Loucy (cell line): ENCODE results near the gene CRADD.

Experiments
- CTCF ChIP-seq: fragments of 200-600 bp; sonication (generic); conservative IDR thresholded peaks from 2 replicates; pipeline ENCODE4 v1.5.1; 2014; ENCODE audit warnings: mild to moderate bottlenecking, antibody characterized with exemption, low read length
- EZH2phosphoT487 ChIP-seq: fragments of 200-600 bp; IDR thresholded peaks from 2 replicates; pipeline ENCODE4 v1.6.1; 2018; ENCODE audit warnings: antibody characterized with exemption, mild to moderate bottlenecking, moderate library complexity, borderline replicate concordance

- TF ChIP-seq CTCF (no peak), EZH2phosphoT487 (no peak)
These were observed 5.7 kb downstream of the CRADD start for GRCh38 chr12:93682846-93683261.
